K562 (cell line): ENCODE measurements around the gene GRAMD2B. TPM values are rescaled to one million over a fixed set of nuclear protein-coding genes. Genes with fewer than 3 reads are reported as not detected.

ENCODE experiments used
- ATAC-seq: fragments of 200-7000 bp; cut with Tn5 transposase; 3 replicates; pipeline ENCODE4 v1.9.1; 2020; ENCODE audit warnings: moderate library complexity
- BruUV-seq: library from RNA; stranded (reverse); fragments of 400-500 nt; replicated peaks from 2 replicates; lab custom pipeline; 2021; lab: Mats Ljungman, UMichigan
- CTCF ChIA-PET: fragments of 300-600 bp; formaldehyde crosslinking; extraction: SDS; loops from one replicate; lab custom pipeline; 2021; ENCODE audit warnings: low intra/inter-chr PET ratio; lab: Yijun Ruan, JAX
- POLR2A ChIA-PET: fragments of 300-600, 350-650 bp; sonication (Branson Sonifier 250); formaldehyde crosslinking; extraction: SDS; loops from one replicate; lab custom pipeline; 2021; ENCODE audit warnings: antibody characterized with exemption, inconsistent platforms; lab: Yijun Ruan, JAX
- DNase-seq, 4 experiments: peaks; one replicate each; pipeline versions ENCODE4 v3.0.0 to v3.0.0-alpha.2; 2011 to 2018; ENCODE audit warnings: low spot score in 3 of 4, mixed read lengths in 3 of 4; ENCODE audit errors: extremely low read depth in 1 of 4
- FAIRE-seq: peaks from 2 replicates; lab custom pipeline; 2011; peaks lifted over from hg19 to GRCh38; lab: Jason Lieb, UNC
- H2AFZ ChIP-seq: 2 replicates; pipeline ENCODE4 v1.6.0; 2011; ENCODE audit warnings: low read depth, low read length, control low read depth, inconsistent platforms
- H3K27ac ChIP-seq: fragments of 200-600 bp; 3 replicates; pipeline ENCODE4 v1.8.0; 2011; ENCODE audit warnings: low read depth, mild to moderate bottlenecking, control low read depth, inconsistent platforms, low read length, moderate library complexity, mixed read lengths; ENCODE audit errors: extremely low read depth
- H3K27me3 ChIP-seq, 2 experiments: fragments of 300-600 bp in 1 of 2; 2 replicates in 1 of 2; 3 replicates in 1 of 2; pipeline versions ENCODE4 v1.6.0 to v1.8.0; 2011; ENCODE audit warnings: inconsistent platforms in 2 of 2, low read length in 2 of 2, mild to moderate bottlenecking in 1 of 2, mixed read lengths in 1 of 2, moderate library complexity in 1 of 2; ENCODE audit not compliant: control insufficient read depth in 2 of 2, insufficient read depth in 2 of 2
- H3K36me3 ChIP-seq: fragments of 300-600 bp; 3 replicates; pipeline ENCODE4 v1.8.0; 2011; ENCODE audit warnings: mild to moderate bottlenecking, low read length, inconsistent platforms; ENCODE audit not compliant: control insufficient read depth, insufficient read depth
- H3K4me1 ChIP-seq, 2 experiments: fragments of 200-600 bp in 1 of 2; replicated peaks in 1 of 2; 2 replicates in 1 of 2; 3 replicates in 1 of 2; pipeline versions ENCODE4 v1.5.1 to v1.8.0; 2011; ENCODE audit warnings: inconsistent platforms in 2 of 2, low read length in 2 of 2, mild to moderate bottlenecking in 1 of 2, mixed read lengths in 1 of 2, moderate library complexity in 1 of 2; ENCODE audit not compliant: control insufficient read depth in 2 of 2, insufficient read depth in 2 of 2
- H3K4me2 ChIP-seq: 2 replicates; pipeline ENCODE4 v1.6.1; 2011; ENCODE audit warnings: low read length, control low read depth, inconsistent platforms, mixed read lengths; ENCODE audit not compliant: insufficient read depth
- H3K4me3 ChIP-seq: fragments of 200-600 bp; sonication (generic), shearing (Covaris generic); 2 replicates; pipeline ENCODE4 v1.5.1; 2016; ENCODE audit warnings: control low read depth, inconsistent platforms
- H3K79me2 ChIP-seq: fragments of 200-600 bp; 3 replicates; pipeline ENCODE4 v1.8.0; 2011; ENCODE audit warnings: low read length, inconsistent platforms; ENCODE audit not compliant: control insufficient read depth, insufficient read depth
- H3K9ac ChIP-seq, 2 experiments: 2 replicates each; pipeline versions ENCODE4 v1.6.0 to v1.6.1; 2011; ENCODE audit warnings: low read depth in 2 of 2, low read length in 2 of 2, control low read depth in 1 of 2, inconsistent platforms in 1 of 2, mild to moderate bottlenecking in 1 of 2, mixed read lengths in 1 of 2; ENCODE audit not compliant: insufficient read depth in 1 of 2
- H3K9me1 ChIP-seq: one replicate; pipeline ENCODE4 v1.6.0; 2011; ENCODE audit warnings: inconsistent platforms, mild to moderate bottlenecking, low read length, moderate library complexity; ENCODE audit not compliant: control insufficient read depth, insufficient read depth
- H3K9me3 ChIP-seq: replicated peaks from 2 replicates; pipeline ENCODE4 v1.5.1; 2011; ENCODE audit warnings: low read depth, low read length, inconsistent platforms; ENCODE audit not compliant: control insufficient read depth, insufficient read depth
- H4K20me1 ChIP-seq: replicated peaks from 2 replicates; pipeline ENCODE4 v1.6.1; 2011; ENCODE audit warnings: low read length, inconsistent platforms, mixed read lengths; ENCODE audit not compliant: control insufficient read depth, insufficient read depth
- CEBPG ChIP-seq, 3 experiments: fragments of 200-800 bp in 1 of 3; sonication (Bioruptor generic) in 1 of 3; sonication (generic) in 1 of 3; formaldehyde crosslinking in 1 of 3; IDR thresholded peaks in 2 of 3; conservative IDR thresholded peaks in 1 of 3; 2 replicates each; pipeline versions ENCODE4 v1.6.1 to v1.8.0; 2016 to 2022; ENCODE audit warnings: missing compliant biosample characterization in 2 of 3, missing genetic modification characterization in 2 of 3, mild to moderate bottlenecking in 1 of 3, missing genetic modification reagents in 1 of 3
- CREB1 ChIP-seq, 2 experiments: sonication (generic) in 1 of 2; formaldehyde crosslinking in 1 of 2; IDR thresholded peaks; 2 replicates each; pipeline versions ENCODE4 v1.6.1 to v1.8.0; 2012 to 2022; ENCODE audit warnings: inconsistent platforms in 1 of 2, mild to moderate bottlenecking in 1 of 2, missing genetic modification reagents in 1 of 2, moderate library complexity in 1 of 2
- DPF2 ChIP-seq: fragments of 450-650 bp; IDR thresholded peaks from 2 replicates; pipeline ENCODE4 v1.6.1; 2016
- GTF2A2 ChIP-seq: IDR thresholded peaks from 2 replicates; pipeline ENCODE4 v1.6.1; 2016; ENCODE audit warnings: mild to moderate bottlenecking, missing genetic modification characterization, missing compliant biosample characterization
- NR3C1 ChIP-seq: sonication (generic); formaldehyde crosslinking; IDR thresholded peaks from 2 replicates; pipeline ENCODE4 v1.8.1; 2022; ENCODE audit warnings: missing genetic modification reagents
- PHF8 ChIP-seq: fragments of 200-600 bp; sonication (generic); IDR thresholded peaks from 2 replicates; pipeline ENCODE4 v1.6.1; 2012; ENCODE audit warnings: mixed run types, mild to moderate bottlenecking, inconsistent platforms, low read length, moderate library complexity, borderline replicate concordance
- SP2 ChIP-seq: IDR thresholded peaks from 2 replicates; pipeline ENCODE4 v1.6.1; 2011; ENCODE audit warnings: mild to moderate bottlenecking, low read depth, low read length, moderate library complexity; ENCODE audit not compliant: poor library complexity, severe bottlenecking; ENCODE audit errors: extremely low read depth
- TFAM ChIP-seq: fragments of 250-450 bp; sonication (Bioruptor Pico); conservative IDR thresholded peaks from 2 replicates; pipeline ENCODE4 v1.5.0; 2021; ENCODE audit warnings: mild to moderate bottlenecking, moderate library complexity
- ZFP1 ChIP-seq: fragments of 450-650 bp; formaldehyde crosslinking; IDR thresholded peaks from 2 replicates; pipeline ENCODE4 v1.4.0; 2020; ENCODE audit warnings: mild to moderate bottlenecking, mixed read lengths
- ZNF12 ChIP-seq: sonication (generic); formaldehyde crosslinking; IDR thresholded peaks from 2 replicates; pipeline ENCODE4 v1.4.0; 2020; ENCODE audit warnings: mild to moderate bottlenecking, missing genetic modification reagents
- ZNF431 ChIP-seq: sonication (generic); formaldehyde crosslinking; IDR thresholded peaks from 2 replicates; pipeline ENCODE4 v1.8.0; 2022; ENCODE audit warnings: mild to moderate bottlenecking, missing genetic modification reagents
- ZNF644 ChIP-seq: fragments of 200-800 bp; sonication (Bioruptor generic); IDR thresholded peaks from 2 replicates; pipeline ENCODE4 v1.6.1; 2016; ENCODE audit warnings: low read depth, missing genetic modification characterization, missing compliant biosample characterization
- ZZZ3 ChIP-seq: fragments of 450-650 bp; IDR thresholded peaks from 2 replicates; pipeline ENCODE4 v1.6.1; 2016; ENCODE audit warnings: antibody characterized with exemption, mild to moderate bottlenecking, moderate library complexity
- in situ Hi-C: fragments of 300-500 bp; cut with MboI; formaldehyde crosslinking; loops from 4 replicates; pipeline ENCODE4 v1.15.0; 2018; ENCODE audit warnings: inconsistent platforms, mixed read lengths
- intact Hi-C: fragments of 100-400 bp; cut with micrococcal nuclease; formaldehyde crosslinking; loops from 2 replicates; pipeline ENCODE4 v1.14.2; 2022
- polyA plus RNA-seq, 8 experiments: library from polyadenylated mRNA; depleted of rRNA in 4 of 8; stranded (reverse) in 5 of 8; unstranded in 3 of 8; fragments of >200 nt; fragmentation: Nextera tagmentation in 2 of 8; fragmentation: Illumina TruSeq in 1 of 8; extraction: Ambion mirVana in 2 of 8; extraction: Trizol in 1 of 8; gene quantifications; 2 replicates each; pipeline versions ENCODE4 v1.2.1 to v1.2.3, GENCODE V29; 2011 to 2014; ENCODE audit warnings: inconsistent platforms in 1 of 8, missing spikeins in 1 of 8
- total RNA-seq, 7 experiments: library from RNA; depleted of rRNA in 6 of 7; stranded (reverse); fragments of >200 nt in 6 of 7; fragmentation: Illumina TruSeq in 2 of 7; extraction: Trizol in 2 of 7; gene quantifications; 2 replicates each; pipeline versions ENCODE4 v1.2.1 to v1.2.3, GENCODE V29; 2011 to 2021; ENCODE audit warnings: low replicate concordance in 1 of 7
- TF ChIP-seq, protein P1 (sequence below): fragments of 250-450 bp; sonication (Bioruptor Pico); IDR thresholded peaks from 2 replicates; pipeline ENCODE4 v1.8.0; 2021; ENCODE audit warnings: borderline replicate concordance, mild to moderate bottlenecking, moderate library complexity; ENCODE audit not compliant: poor library complexity, severe bottlenecking

The GRAMD2B gene
- total and polyA plus RNA-seq, 9 of the 15 experiments (the other 6 are each of a cell fraction or from before 2014, with no cell fraction given), result 0.32 to 4.2 (median 1.4) TPM

- Histone ChIP-seq H3K4me1 (no peaks in the 10 kb centered on the region), H3K36me3 (no peaks in the 10 kb centered on the region), H3K79me2 (no peaks in the 10 kb centered on the region), H3K9ac (no peak overlapping the region), H3K9me3 (no peaks in the 10 kb centered on the region; the same call in 1 of the 2 replicates), H3K4me3 (no peak overlapping the region), H4K20me1 (no peaks in the 10 kb centered on the region), H3K27me3 (no peaks in the 10 kb centered on the region), H3K4me2 (no peak overlapping the region), H3K27ac (no peak overlapping the region), H3K9me1 (no peaks in the 10 kb centered on the region), H2AFZ (no peak overlapping the region)
- intact Hi-C loops, result no loop called here
- in situ Hi-C loops, result no loop called here
- no TSS peak for BruUV-seq
- POLR2A ChIA-PET, result no interaction called here
- TF ChIP-seq NR3C1 (CRISPR knock-in tag) (no peak), TFAM (no peak), PHF8 (no peak), SP2 (no peak), CEBPG (CRISPR knock-in tag; IDR thresholded peaks at IDR 0.05) (no peak), CEBPG (tag; conservative IDR thresholded peaks at IDR 0.05 in 1 of 2, IDR thresholded peaks at IDR 0.05 in 1 of 2) (no peak), DPF2 (no peak), GTF2A2 (tag) (no peak), CREB1 (IDR thresholded peaks at IDR 0.05) (no peak), CREB1 (CRISPR knock-in tag; IDR thresholded peaks at IDR 0.05) (no peak), ZNF12 (CRISPR knock-in tag) (no peak), ZFP1 (no peak), ZZZ3 (no peak), ZNF431 (CRISPR knock-in tag) (no peak), ZNF644 (tag) (no peak)
- TF ChIP-seq, protein P1, sequence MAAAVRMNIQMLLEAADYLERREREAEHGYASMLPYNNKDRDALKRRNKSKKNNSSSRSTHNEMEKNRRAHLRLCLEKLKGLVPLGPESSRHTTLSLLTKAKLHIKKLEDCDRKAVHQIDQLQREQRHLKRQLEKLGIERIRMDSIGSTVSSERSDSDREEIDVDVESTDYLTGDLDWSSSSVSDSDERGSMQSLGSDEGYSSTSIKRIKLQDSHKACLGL (CRISPR knock-in tag), result no peak
- CTCF ChIA-PET, result no interaction called here
- ATAC-seq (no peak), DNase-seq (no peak), FAIRE-seq (no peak)
Observed at GRCh38 chr5:126390051-126390450, 33.2 kb upstream of the GRAMD2B start.
